ENCODE data around the gene GCNT1. TPM values are rescaled to one million over a fixed set of nuclear protein-coding genes. Genes with fewer than 3 reads are reported as not detected.
A peak's percentile ranks its signal among the peaks of the same experiment; 100 is the strongest.
"Not testable (repeated sequence)": the region's sequence is repeated elsewhere in the genome, so short reads cannot be mapped to it uniquely, and the experiment has no call there.

GCNT1 gene
- total RNA-seq: 10 to 100 TPM; 30.8 to 33.8 TPM
- long read RNA-seq, full-length matches to known transcripts: 34 of 66 reads
- long read RNA-seq, partial matches to known transcripts: 8 of 66 reads
- long read RNA-seq, other reads (novel, unspliced or antisense): 24 of 66 reads

DNA sequence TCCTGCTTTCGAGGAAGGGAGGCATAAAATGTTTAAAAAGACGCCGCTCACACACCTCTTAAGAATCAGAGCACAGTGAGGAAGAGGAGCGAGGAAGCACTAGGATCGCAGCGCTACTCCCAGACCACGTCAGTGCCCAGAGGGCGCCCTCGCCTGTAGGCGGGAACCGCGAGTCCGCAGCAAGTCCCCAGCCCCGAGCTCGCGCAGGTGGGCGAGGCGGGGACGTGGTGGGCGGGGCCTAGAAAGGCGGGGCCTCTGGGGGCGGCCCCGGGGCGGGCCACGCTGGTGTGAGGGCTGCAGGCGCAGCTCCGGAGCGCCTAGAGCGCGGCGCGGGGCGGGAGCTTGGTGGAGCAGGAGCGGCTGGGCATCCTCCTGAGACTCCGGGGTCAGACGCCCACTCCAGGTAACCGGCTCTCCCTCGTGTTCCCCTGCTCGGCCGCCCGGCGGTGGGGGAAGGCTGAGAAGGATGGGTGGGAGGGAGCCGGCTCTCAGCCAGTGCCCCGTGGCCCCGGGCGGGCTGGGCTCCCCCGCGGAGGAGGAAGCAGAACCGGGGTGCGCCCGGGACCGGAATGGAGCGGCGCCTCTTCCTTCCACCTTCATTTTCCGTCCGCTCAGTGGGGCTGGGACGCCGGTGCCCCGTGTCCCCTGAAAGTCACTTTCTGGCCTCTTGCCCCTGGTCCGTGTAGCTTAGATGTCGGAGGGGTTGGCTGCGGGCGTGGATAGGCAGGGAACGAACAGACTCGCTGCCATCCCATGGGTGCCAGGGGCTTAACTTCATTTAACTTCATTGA, at the start of gene GCNT1:
Gene GCNT1 (plus strand): TSS at position 280 of the 791 bp plus-strand sequence. CDS start 43,200 bp downstream, outside the sequence.
- intact Hi-C loops (cut with DNase I, micrococcal nuclease): no loop called here
- ATAC-seq: peak; percentile 89

DNA sequence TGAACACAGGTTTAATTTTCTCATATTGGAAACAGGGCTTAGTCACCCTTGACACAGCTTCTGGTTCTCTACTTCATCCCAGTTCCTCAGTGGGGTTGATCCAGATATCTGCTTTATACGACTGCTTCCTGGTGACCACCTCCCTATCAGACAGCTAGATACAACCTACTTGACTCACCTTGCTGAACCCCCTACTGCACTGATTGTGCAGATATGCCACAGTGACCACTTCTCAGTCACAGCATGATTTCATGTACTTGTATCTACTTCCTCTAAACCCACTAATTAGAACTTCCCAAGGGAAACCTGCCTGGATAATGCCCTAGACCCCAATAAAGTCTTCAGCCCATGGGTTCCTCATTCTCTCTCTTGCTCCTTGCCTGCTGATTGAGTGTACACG, 46.3 kb upstream of the GCNT1 start:
- DNase-seq (no peak), ATAC-seq (no peak)
- intact Hi-C loops (cut with DNase I, micrococcal nuclease): no loop called here

More for the DNA sequence above, at the start of gene GCNT1:
- peak; percentile 94 to 97 for DNase-seq

DNA sequence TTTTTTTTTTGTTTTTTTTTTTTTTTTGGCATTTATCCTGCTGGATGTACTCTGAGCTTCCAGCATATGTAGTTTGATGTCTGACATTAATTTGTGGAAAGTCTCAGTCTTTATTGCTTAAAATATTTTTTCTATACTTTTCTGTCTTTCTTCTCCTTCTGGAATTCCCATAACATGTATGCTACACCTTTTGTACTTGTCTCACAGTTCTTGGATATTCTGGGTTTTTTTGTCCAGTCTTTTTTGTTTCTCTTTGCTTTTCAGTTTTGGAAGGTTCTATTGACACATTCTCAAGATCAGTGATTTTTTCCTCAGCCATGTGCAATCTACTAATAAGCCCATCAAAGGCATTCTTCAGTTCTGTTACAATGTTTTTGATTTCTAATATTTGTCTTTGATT, 45.3 kb upstream of the GCNT1 start:
- no peak for DNase-seq
- no peak for ATAC-seq
- intact Hi-C loops (cut with DNase I, micrococcal nuclease): no loop called here

DNA sequence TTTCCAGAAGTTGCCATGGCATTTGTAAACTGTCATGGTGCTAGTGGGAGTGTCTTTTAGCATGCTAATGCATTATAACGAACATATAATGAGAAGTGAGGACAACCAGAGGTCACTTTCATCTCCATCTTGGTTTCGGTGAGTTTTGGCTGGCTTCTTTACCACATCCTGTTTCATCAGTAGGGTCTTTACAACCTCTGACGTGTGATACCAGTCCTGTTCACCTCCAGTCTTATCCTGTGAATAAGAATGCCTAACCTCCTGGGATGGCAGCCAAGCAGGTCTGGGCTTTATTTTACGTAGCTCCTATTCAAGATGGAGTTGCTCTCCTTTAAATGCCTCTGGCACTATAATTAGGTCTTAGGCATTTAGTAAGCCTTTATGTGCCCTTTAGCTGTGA, 44.3 kb upstream of the GCNT1 start:
- intact Hi-C loops (cut with DNase I, micrococcal nuclease): no loop called here
- no peak for ATAC-seq

DNA sequence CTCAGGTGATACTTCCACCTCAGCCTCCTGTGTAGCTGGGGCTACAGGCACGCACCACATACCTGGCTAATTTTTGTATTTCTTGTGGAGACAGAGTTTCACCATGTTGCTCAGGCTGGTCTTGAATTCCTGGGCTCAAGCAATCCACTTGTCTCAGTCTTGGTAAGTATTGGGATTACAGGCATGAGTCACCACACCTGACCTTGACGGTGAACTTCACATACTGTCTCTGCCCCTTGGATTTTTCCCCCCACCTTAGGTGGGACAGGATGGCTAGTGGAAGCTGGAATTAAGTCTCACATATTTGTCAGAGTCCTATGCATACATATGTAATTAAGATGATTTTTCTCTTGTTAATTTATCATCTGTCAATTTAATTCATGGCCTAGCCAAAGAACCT, 43.8 kb upstream of the GCNT1 start:
- intact Hi-C loops (cut with DNase I, micrococcal nuclease): no loop called here
- DNase-seq: no peak
- ATAC-seq: no peak

More for the DNA sequence above, 44.3 kb upstream of the GCNT1 start:
- DNase-seq: no peak

DNA sequence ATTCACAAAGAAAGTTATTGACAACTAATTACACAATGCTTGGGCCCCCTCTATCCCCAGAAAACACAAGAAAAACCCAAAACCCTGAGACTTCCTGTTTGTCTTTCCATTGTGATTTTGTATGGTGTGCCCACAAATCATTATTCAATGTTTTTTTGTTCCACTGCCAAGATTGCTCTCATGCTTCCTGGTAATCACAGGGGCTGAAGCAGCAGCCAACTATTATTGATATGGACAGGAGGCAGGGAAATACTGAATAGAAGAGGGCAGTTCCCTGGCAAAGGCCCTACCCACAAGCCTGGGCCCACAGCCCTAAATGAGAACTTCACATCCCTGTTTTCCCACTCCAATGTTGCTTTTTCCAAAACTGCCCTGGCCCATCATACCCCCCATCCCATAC, 43.3 kb upstream of the GCNT1 start:
- intact Hi-C loops (cut with DNase I, micrococcal nuclease): no loop called here
- no peak for DNase-seq
- peak; percentile 64 for ATAC-seq

DNA sequence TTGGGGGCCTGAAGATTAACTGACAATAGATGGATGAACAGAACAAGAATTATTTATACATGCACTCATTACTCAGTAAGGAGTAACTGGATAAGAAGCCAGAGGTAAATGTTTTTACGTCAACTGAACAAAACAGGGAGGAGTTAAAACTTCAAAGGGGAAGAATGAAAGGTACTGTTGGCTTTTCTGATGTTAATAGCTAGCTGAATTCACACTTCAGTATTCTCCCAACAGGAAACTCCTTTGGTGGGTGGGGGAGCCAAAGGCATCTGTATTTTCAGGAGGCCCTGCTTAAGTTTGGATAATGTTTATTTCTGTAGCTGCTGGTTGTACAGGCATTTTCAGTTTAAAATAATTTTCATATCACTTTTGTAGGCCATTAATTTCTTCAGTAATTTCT, 41.6 kb upstream of the GCNT1 start:
- DNase-seq (no peak), ATAC-seq (peak; percentile 18)
- intact Hi-C loops (cut with DNase I, micrococcal nuclease): no loop called here

DNA sequence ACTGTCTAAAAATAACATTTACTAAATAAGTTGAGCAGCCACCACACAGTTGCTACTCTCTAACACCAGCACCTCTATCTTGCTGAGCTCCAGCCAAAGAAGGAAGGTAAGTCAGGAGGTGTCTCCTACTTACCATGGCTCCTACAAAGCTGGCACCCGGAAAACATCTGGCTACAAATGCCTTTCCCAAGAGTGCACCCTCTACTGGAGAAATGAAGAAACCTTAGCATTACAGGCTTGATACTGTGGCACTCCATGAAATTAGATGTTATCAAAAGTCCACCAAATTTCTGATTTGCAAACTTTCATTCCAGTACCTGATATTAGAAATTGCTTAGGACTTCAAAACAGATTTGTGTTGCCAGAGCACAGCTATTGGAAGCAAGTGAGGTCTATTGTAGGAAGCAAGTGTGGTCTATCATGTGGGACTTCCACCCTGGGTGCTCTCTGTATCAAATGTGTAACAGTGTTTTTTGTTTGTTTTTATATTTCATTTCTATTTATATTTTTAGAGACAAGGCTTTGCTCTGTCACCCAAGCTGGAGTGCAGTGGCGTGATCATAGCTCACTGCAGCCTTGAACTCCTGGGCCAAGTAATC, 39.1 kb upstream of the GCNT1 start:
- ATAC-seq (peak; percentile 84), DNase-seq (peak in 1 of 2 donors; percentile 12)
- intact Hi-C loops (cut with DNase I, micrococcal nuclease): no loop called here

DNA sequence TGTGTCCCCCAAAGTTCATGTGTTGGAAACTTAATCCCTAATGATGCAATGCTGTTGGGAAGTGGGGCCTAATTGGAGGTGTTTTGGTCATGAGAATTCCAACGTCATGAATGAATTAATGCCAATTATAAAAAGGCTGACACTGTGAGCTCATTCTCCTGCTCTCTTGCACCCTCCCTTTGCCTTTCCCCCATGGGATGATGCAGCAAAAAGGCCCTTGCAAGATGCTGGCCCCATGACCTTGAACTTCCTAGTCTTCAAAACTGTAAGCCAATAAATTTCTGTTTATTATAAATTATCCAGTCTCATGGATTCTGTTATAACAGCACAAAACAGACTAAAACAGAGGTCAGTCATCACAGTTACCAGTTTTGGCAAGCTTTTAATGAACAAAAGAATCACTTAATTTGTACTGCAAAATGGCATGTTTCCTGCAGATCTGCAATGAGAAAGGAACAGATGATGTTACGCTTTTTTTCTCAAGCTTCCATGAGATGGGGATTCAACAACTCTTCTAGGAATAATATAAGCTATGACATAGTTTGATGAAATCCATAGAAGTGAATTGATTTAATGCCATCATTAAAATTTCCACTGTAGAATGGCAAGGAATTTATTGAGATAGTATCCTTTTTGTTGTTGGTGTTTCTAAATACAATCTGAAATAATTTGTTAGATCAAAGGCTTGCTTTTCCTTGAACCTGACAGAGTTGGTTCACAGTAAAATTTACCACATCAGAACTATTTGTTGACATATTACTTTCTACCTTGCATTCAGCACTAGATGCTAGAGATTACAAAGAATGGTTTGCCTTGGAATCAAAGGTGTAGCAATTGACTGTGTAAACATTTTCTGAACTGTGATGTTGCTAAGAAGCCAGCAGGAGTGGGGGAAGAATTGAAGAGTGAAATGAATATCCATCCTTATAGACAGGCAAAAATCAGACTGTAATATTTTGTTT, 35.5 kb upstream of the GCNT1 start:
- ATAC-seq: no peak
- DNase-seq: no peak
- intact Hi-C loops (cut with DNase I, micrococcal nuclease): no loop called here

DNA sequence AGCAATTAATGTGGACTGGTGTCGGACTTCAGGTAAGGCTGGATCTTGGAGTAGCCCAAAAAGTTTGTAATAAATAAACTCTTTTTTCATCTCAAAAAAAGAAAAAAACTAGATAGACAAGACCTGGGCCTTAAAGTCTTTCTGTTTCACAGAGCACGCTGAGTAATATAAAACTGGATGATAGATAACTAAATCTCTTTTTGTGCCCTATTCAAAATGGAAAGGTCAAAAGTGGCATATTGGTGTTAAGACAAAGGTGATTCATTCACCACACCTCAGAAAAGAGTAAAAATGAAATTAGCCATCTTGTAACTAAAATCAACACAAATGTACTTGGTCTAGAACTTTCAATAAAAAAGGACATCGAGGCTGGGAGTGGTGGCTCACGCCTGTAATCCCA, 34.5 kb upstream of the GCNT1 start:
- no peak for ATAC-seq
- intact Hi-C loops (cut with DNase I, micrococcal nuclease): no loop called here
- DNase-seq: no peak

DNA sequence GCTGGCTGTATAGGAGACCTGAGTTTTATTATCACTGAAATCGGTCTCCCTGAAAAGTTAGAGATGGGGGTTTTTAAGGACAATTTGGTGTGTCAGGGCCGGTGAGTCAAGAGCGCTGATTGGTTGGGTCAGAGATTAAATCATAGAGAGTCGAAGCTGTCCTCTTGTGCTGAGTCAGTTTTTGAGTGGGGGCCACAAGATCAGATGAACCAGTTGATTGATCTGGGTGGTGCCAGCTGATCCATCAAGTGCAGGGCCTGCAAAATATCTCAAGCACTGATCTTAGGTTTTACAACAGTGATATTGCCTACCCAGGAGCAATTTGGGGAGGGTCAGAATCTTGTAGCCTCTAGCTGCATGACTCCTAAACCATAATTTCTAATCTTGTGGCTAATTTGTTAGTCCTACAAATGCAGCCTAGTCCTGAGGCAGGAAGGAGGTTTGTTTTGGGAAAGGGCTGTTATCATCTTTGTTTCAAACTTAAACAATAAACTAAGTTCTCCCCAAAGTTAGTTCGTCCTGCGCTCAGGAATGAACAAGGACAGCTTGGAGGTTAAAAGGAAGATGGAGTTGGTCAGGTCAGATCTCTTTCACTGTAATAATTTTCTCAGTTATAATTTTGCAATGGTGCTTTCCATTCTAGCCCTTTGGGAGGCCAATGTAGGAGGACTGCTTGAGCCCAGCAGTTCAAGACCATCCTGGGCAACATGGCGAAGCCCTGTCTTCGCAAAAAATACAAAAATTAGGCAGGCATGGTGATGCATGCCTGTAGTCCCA, 33.1 kb upstream of the GCNT1 start:
- ATAC-seq: no peak
- DNase-seq: no peak
- intact Hi-C loops (cut with DNase I, micrococcal nuclease): no loop called here

DNA sequence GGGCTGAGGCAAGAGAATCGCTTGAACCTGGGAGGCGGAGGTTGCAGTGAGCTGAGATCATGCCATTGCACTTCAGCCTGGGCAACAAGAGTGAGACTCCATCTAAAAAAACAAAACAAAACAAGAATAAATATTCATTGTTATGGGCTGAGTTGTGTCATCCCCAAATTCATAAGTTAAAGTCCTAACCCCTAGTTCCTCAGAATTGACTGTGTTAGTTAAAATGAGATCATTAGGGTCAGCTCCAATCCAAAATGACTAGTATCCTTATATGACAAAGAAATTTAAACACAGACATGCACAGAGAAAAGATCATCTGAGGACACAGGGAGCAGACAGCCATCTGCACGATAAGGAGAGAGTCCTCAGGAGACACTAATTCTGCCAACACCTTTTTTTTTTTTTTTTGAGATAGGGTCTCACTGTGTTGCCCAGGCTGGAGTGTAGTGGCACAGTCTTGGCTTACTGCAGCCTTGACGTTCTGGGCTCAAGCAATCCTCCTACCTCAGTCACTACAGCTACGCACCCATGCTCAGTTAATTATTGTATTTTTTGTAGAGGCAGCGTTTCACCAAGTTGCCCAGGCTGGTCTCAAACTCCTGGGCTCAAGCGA, 32.1 kb upstream of the GCNT1 start:
- DNase-seq (no peak), ATAC-seq (no peak)
- intact Hi-C loops (cut with DNase I, micrococcal nuclease): no loop called here

DNA sequence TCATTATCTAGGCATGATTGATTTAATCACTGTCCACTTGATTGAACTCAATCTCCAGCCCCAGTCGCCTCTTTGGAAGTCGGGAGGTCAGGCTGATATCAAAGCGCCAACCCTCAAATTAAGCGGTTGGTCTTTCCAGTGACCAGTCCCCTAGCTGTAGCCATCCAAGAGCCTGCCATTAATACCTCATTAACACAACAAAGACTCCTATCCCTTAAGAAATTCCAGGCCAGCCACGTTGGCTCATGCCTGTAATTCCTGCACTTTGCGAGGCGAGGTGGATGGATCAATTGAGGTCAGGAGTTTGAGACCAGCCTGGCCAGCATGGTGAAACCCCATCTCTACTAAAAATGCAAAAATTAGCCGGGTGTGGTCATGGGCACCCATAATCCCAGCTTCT, 27.4 kb upstream of the GCNT1 start:
- intact Hi-C loops (cut with DNase I, micrococcal nuclease): no loop called here
- no peak for ATAC-seq
- no peak for DNase-seq

DNA sequence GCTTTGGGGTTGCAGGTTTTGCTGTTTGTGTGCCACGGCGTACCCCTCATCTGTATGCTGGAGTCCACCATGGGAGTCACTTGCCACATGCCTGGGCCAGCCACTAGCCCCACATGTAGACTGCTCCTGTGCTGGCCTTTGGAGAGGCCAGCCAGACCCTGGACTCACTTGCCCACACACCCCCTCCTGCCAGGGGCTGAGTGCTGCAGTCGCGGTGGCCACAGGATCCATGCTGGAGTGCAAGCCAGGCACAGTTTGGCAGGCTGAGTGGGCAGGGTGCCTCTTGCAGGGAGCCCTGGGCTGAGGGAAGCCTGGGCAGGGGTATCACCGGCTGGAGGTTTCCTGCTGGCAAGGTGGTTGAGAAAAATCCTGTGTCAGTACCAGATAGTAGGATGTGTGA, 25.6 kb upstream of the GCNT1 start:
- ATAC-seq: no peak
- intact Hi-C loops (cut with DNase I, micrococcal nuclease): no loop called here
- no peak for DNase-seq

DNA sequence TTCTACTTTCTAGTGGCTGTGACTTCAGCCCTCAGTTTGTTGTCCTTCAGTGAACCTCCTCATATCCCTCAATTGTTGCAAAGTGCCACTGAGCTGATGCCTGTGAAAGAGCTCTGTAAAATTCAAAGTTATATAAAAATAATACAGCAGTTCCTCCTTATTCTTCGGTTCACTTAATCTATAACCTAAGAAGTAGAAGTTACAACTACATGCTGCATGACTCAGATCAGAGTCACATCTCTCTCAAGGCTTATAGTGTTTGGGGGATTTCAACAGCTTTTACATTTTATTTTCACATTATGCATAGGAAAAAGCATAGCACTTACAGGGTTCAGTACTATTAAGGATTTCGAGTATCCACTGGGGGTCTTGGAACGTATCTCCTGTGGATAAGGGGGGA, 25.1 kb upstream of the GCNT1 start:
- intact Hi-C loops (cut with DNase I, micrococcal nuclease): no loop called here
- DNase-seq (no peak), ATAC-seq (no peak)

DNA sequence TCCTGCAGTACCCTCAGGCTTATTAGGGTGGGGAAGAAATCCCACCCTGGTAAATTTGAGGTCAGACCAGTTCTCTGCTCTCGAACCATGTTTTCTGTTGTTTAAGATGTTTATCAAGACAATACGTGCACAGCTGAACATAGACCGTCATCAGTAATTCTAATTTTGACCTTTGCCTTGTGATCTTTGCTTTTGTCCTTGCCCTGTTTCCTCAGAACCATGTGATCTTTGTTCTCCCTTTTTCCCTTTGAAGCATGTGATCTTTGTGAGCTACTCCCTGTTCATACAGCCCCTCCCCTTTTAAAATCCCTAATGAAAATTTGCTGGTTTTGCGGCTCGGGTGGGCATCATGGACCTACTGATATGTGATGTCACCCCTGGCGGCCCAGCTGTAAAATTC, 24.1 kb upstream of the GCNT1 start:
- ATAC-seq; intact Hi-C loops (cut with DNase I, micrococcal nuclease); DNase-seq: not testable (repeated sequence)

DNA sequence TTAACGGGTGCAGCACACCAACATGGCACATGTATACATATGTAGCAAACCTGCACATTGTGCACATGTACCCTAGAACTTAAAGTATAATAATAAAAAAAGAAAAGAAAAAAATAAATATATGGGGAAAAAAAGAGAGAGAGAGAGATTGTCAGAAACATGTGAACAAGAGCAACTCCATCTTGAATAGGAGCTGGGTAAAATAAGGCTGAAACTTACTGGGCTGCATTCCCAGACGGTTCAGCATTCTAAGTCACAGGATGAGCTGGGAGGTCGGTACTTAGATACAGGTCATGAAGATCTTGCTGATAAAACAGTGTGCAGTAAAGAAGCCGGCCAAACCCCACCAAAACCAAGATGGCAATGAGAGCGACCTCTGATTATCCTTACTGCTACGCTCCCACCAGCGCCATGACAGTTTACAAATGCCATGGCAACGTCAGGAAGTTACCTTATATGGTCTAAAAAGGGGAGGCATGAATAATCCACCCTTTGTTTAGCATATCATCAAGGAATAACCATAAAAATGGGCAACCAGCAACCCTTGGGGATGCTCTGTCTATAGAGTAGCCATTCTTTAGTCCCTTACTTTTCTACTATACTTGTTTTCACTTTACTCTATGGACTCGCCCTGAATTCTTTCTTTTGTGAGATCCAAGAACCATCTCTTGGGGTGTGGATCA, 21.8 kb upstream of the GCNT1 start:
- DNase-seq; intact Hi-C loops (cut with DNase I, micrococcal nuclease); ATAC-seq: not testable (repeated sequence)
